Measurements from ENCODE around the gene HS3ST6.

DNA sequence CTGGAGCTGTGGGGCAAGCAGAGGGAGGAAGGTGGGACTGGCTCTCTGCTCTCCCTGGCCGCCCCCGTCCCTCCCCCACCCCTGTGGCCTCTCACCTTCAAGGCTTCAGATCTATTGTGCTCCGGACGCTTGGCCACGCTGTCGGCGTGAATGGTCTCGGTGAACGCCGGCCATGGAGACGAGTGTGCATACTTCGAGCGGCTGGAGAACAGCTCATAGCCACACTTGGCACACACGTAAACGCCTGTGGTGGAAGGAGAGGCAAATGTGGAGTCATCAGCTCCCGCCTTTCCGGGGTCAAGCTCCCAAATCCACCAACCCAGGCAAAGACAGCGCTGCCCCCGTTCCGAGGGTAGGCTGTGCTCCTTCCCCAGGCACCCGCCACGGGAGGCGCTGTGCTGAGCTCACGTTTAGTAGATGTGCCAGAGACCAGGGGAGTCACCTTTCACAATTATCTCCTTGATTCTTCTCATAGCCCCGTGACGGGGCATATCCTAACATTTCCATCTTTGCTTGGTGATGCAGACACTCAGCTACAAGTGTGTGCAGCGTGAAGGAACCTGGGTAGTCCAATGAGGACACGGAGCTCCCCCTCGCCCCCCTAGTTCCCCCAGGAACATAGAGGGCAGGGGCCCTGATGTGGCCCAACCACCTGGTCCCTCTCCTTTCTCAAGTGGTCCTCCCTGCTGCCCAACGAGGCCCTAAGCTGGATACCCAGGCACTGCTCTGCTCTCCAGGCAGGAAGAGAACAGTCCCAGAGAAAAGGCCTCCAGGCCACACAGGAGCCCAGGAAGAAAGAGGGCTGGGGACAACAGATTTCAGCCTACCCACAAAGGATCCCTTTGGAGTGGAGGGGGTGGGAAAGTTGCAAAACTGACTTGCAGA is 23.2 kb upstream of the HS3ST6 start:
- TF ChIP-seq POLR2A (IDR thresholded peaks at IDR 0.05), result no peak
- TF ChIP-seq, protein P1, sequence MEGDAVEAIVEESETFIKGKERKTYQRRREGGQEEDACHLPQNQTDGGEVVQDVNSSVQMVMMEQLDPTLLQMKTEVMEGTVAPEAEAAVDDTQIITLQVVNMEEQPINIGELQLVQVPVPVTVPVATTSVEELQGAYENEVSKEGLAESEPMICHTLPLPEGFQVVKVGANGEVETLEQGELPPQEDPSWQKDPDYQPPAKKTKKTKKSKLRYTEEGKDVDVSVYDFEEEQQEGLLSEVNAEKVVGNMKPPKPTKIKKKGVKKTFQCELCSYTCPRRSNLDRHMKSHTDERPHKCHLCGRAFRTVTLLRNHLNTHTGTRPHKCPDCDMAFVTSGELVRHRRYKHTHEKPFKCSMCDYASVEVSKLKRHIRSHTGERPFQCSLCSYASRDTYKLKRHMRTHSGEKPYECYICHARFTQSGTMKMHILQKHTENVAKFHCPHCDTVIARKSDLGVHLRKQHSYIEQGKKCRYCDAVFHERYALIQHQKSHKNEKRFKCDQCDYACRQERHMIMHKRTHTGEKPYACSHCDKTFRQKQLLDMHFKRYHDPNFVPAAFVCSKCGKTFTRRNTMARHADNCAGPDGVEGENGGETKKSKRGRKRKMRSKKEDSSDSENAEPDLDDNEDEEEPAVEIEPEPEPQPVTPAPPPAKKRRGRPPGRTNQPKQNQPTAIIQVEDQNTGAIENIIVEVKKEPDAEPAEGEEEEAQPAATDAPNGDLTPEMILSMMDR (IDR thresholded peaks at IDR 0.05), result no peak

Measured in esophagus squamous epithelium (tissue), 4 donors.